GM19397 (cell line): ENCODE data around the gene TMEM97.
A peak's percentile ranks its signal among the peaks of the same experiment; 100 is the strongest.
"Not testable (repeated sequence)": the region's sequence is repeated elsewhere in the genome, so short reads cannot be mapped to it uniquely, and the experiment has no call there.

Source experiments
- ATAC-seq: cut with Tn5 transposase; IDR thresholded peaks from one replicate; pipeline ENCODE4 v1.9.1; 2021; ENCODE audit warnings: mild to moderate bottlenecking, moderate library complexity; ENCODE audit not compliant: unreplicated experiment

Gene TMEM97

DNA sequence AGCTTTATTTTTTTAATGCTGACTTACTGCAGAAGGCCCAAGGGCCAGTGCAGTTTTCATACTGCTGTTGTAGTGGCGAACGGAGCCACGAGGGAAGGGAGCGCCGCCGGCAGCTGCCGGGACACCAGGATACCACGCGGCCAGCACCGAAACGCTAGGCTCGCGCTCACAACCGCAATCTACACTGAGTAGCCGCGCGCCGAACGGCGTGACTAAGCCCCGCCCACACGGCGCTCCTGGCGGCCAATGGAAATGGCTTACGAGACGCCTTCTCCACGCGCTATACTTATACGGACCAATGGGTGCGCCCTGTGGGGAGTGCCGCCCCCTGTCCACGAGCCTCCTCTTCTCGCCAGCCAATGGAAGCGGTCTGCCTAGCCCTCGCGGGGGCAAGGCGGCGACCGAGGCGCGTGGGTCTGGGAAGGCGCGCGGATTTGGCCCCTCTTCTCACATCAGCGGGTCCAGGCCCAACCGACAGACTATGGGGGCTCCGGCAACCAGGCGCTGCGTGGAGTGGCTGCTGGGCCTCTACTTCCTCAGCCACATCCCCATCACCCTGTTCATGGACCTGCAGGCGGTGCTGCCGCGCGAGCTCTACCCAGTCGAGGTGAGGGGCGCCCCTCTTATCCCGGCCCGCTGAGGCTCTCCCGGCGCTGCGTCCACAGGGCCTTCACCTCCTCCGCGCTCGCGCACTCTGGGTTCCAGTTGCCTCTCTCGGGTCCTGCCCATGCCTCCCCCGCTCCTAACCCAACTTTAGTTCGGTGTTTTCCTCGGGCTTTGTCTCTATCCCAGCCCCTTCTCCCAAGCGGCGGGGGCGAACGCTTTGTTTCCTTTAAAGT lies at the start of gene TMEM97:
TSS of gene TMEM97 (plus strand) at position 442 of the 839 bp plus-strand sequence. CDS start at position 482, 40 bp downstream.
- peak; percentile 93 for ATAC-seq

DNA sequence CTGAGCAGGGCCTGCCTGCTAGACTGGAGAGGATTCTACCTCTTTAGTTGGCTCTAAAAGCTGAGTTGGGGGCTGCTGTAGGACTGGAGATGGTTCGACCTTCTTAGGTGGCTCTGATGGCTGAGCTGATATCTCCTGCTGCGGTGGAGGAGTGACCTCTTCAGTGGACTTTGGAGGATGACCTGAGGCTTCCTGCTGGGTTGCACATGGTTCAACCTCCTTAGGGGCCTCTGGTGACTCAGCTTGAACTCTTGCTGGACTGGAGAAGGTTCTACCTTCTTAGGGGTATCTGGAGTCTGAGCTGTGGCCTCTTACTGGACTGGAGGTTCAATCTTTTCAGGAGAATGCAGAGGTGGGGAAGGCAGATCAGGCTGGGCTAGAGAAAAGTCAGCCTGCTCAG lies 48.9 kb upstream of the TMEM97 start:
- no peak for ATAC-seq

DNA sequence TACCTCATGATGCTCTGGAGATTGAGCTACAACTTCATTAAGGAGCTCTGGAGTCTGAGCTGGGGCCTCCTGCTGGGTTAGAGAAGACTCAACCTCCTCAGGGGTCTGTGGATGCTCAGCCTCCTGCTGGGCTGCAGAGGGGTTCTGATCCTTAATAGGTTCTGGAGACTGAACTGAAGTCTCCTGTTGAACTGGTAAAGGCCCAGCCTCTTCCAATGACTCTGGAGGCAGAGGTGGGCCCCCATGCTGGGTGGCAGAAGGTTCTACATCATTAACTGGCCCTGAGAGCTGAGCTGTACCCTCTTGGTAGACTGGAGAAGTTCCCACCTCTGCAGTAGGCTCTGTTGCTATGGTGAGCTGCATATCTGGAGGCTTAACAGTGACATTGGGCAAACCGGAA lies 48.1 kb upstream of the TMEM97 start:
- no peak for ATAC-seq

DNA sequence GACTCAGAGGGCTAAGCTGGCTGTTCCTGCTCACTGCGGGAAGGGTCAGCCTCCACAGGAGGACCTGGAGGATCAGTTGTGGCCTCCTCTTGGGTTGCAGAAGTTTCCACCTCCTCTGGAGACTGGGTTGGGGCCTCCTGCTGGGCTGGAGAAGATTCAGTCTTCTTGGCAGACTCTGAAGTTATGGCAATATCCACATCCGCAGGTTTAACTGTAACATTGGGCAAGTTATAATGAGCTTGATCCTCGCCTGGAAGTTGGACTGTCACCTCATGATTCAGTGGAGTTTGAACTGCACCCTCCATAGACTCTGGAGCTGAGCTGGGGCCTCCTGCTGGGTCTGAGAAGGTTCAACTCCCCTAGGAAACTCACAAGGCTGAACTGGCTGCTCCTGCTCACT lies 47.6 kb upstream of the TMEM97 start:
- no peak for ATAC-seq

DNA sequence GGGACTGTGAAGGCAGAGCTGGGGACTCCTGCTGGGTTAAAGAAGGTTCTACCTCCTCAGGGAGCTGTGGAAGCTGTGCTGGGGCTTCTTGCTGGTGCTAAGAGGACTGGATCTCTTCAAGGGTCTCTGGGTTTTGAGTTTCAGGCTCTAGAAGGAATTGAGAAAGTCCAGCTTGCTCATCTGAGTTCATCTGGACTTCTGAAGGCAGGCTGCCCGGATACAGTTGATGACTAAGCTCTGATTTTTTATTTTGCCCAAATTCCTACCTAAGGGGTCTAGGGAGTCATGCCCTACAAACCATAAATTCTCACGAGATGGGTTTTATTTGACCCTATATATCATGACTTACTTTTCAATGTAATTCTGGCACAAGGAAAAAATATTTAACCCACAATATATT lies 46.8 kb upstream of the TMEM97 start:
- ATAC-seq, result no peak

DNA sequence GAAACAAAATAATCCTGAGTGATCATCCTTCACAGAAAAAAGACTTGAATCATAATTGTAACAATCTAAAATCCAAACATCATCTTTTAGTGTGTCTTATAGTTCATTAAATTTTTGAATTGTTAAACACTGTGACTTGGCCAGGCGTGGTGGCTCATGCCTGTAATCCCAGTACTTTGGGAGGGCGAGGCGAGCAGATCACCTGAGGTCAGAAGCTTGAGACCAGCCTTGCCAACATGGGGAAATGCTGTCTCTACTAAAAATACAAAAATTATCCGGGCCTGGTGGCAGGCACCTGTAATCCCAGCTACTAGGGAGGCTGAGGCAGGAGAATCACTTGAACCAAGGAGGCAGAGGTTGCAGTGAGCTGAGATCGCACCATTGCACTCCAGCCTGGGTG lies 45.7 kb upstream of the TMEM97 start:
- ATAC-seq, result not testable (repeated sequence)

DNA sequence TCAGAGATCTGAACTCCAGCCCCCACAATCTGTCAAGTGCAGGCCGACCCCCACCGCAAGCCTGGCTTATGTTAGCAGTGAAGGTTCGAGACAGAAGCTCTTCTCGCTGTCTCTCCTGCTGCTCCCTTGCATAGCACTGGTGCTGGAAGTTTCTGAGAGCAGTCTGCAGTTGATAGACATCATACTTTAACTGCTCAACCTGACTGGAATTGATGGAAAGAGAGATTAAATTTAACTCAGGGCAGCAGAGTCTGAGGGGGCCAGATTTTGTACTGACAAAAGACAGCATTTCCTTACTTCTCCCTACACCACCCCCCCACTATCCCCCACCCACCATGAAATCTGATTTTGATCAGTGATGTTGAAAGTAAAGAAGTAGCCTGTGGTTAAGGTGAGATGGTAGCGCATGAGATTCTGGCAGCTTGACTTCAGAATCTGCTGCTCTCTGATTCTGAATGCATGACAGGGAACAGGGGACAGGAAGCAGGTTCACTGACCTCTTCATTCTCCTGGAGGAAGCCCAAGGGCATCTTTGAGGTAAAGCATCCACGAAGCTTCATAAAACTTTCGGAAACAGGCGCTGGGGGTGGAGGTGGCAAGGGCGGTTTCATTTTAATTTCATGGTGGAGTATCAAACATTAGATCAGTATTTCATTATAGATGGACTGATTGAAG lies 44.3 kb upstream of the TMEM97 start:
- no peak for ATAC-seq

DNA sequence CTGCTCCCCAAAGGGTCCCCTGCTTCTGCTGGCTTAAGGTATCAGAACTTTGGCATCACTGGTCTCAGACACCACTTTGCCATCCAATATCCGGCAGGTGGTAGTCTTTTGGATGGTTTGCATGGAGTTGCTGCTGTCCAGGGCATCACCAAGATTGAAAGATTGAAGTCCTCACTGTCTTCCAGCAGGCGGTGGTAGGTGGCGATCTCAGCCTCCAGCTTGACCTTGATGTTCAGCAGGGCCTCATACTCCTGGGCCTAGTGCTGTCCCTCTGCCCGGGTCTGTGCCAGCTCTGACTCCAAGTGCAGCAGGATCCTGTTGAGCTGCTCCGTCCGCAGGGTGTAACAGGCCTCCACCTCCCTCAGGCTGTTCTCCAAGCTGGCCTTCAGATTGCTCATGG lies 43.0 kb upstream of the TMEM97 start:
- no peak for ATAC-seq

DNA sequence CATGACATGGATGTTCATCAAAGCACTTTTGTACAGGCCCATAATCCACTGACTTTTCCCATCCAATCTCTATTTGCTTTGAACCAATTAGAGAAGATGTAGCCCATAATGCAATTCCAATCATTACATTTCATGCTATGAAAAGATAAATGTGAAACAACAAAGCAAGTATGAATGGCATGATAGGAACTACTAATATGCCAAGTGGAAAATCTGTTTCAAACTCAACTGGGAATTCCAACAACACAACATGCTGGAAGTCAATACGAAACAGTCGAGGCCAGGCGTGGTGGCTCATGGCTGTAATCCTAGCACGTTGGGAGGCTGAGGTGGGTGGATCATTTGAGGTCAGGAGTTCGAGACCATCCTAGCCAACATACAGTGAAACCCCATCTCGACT lies 39.6 kb upstream of the TMEM97 start:
- ATAC-seq, result no peak

DNA sequence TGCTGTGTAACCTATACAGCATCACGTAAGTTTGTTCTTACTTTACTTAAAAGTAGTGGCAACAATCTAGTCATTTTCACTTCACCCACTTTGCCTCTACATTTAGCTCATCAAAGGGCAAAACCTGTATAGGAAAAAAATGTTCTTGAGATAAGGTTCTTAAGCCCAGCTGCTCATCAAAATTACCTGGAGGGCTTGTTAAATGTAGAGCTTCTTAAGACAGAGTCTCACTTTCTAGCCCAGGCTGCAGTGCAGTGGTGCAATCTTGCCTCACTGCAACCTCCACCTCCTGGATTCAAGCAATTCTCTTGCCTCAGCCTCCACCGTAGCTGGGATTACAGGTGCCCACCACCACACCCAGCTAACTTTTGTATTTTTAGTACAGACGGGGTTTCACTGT lies 38.2 kb upstream of the TMEM97 start:
- ATAC-seq, result no peak

DNA sequence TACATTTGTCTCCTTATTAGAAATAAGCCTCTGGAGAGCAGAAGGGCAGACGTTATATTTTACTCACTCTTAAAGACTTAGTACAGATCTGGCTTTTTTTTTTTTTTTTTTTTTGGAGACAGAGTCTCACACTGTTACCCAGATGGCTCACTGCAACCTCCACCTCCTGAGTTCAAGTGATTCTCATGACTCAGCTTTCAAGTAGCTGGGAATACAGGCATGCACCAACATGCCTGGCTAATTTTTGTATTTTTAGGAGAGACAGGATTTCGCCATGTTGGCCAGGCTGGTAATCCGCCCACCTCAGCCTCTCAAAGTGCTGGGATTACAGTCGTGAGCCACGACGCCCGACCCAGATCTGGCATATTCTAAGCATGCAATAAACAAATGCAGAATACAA lies 36.4 kb upstream of the TMEM97 start:
- no peak for ATAC-seq

DNA sequence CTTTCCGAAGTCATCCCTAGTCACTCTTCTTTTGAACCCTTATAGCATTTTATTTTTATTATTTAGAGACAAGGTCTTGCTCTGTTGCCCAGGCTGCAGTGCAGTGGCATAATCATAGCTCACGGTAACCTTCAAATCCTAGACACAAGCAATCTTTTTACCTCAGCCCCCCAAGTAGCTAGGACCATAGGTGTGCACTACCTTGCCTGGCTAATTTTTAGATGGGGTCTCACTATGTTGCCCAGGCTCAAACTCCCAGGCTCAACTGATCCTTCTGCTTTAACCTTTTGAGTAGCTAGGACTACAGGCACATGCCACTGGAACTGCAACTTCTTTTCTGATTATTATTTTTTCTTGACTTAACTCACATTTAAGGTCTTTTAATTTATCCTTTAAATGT lies 33.0 kb upstream of the TMEM97 start:
- no peak for ATAC-seq

DNA sequence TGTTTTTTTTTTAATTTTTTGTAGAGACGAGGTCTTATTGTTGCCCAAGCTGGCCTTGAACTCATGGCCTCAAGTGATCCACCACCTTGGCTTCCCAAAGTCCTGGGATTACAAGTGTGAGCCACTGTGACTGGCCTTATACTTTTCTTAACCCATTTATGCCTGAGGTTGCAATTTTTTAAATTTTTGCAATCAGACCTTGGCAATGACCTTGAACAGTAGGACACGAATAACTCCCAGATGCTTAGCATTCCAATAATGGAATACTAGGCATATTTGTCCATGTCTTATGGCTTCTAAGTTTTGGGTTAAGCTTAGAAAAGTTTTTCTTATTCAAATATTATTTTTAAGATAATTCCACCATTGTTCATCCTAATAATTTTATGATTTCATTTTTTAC lies 28.3 kb upstream of the TMEM97 start:
- ATAC-seq, result no peak

DNA sequence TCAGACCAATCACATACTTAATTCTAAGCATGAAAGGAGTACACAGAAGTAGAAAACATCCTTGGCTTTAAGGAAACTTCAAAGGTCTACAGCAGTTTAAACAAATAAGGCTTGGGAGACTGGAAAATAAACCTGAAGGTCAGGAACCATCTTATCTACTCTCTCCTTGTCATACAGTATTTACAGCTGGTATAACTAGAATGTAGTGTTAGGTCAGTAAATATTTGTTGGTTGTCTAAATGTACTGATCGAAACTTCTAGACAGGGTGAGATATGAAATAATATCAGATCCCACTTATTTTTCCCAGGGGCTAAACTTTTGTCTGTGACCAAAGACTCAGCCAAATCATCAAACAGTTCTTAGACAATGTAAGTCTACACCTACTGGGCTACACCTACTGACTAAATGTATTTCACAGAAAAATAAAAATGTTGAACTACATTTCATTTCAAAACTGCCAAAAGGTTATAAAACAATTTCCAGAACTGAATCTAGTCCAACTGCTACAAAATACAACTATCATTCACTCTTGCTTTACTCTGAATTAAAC lies 27.1 kb upstream of the TMEM97 start:
- no peak for ATAC-seq

DNA sequence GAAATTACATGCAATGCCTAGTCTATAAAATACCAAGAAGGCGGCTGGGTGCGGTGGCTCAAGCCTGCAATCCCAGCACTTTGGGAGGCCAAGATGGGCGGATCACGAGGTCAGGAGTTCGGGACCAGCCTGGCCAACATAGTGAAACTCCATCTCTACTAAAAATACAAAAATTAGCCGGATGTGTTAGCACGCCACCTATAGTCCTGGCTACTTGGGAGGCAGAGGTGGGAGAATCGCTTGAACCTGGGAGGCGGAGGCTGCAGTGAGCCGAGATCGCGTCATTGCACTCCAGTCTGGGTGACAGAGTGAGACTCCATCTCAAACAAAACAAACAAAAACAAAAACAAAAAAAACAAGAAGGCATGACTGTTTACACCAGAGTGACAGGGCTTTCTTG lies 26.1 kb upstream of the TMEM97 start:
- ATAC-seq, result not testable (repeated sequence)

DNA sequence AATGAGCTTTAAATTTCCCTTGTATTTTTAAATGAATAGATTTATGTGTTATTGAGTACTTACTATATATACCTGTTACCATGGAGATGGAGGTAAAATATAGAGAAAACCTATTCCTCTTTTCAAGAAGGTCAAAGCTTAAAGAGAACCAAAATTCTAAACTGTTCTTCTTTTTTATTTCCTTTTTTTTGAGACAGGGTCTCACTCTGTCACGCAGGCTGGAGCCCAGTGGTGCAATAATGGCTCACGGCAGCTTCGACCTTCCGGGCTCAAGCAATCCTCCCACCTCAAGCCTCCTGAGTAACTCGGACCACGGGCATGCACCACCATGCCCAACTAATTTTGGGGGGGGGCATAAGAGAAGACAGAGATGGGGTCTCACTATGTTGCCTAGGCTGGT lies 25.0 kb upstream of the TMEM97 start:
- ATAC-seq, result no peak

DNA sequence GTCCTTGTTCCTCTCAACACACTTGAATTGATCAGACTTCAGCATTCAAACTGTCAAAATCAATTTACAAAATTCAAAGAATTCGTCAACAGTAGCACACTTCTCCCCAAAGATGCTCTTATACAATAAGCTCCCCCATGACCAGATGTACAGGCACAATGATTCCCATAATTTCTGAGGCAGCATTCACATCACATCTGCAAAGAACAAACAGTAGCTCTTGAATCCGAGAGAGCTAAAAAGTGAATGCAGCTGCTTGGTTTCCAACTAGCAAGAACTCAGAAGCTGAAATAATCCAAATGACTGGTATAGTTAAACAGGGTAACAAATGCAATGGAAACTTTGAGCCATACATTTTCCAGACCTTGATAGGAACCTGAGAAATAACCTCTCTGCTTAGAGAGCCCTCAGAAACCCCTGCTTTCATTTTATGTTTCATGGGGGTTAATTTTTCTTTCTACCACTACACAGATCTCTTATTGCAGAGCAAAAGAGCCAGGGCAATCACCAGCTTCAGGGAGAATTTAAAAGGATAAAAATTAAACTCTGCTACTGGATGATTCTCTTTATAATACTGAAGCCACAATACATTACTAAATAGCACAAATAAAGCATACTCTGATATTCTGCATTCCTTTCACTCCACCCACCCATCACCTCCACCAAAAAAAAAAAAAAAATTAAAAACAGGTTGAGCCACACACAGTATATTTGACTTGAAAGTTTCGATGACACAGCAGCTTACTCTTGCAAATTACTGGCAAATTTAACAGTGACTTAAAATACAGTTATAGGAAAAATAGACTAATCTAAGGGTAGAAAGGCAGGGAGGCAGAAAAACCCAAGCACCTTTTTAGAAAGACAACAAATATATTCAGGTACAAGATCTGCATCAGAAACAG lies 23.1 kb upstream of the TMEM97 start:
- ATAC-seq, result no peak

DNA sequence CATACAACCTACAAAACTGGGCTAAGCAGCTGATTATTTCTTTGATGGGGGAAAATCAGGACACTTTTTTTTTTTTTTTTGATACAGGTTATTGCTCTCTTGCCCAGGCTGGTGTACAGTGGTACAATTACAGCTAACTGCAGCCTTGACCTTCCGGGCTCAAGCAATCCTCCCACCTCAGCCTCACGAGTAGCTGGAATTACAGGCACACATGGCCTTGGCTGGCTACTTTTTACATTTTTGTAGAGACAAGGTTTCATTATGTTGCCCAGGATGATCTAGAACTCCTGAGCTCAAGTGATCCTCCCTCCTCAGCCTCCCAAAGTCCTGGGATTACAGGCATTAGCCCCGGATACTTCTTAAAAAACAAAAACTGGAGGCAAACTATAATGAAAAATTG lies 20.6 kb upstream of the TMEM97 start:
- no peak for ATAC-seq

DNA sequence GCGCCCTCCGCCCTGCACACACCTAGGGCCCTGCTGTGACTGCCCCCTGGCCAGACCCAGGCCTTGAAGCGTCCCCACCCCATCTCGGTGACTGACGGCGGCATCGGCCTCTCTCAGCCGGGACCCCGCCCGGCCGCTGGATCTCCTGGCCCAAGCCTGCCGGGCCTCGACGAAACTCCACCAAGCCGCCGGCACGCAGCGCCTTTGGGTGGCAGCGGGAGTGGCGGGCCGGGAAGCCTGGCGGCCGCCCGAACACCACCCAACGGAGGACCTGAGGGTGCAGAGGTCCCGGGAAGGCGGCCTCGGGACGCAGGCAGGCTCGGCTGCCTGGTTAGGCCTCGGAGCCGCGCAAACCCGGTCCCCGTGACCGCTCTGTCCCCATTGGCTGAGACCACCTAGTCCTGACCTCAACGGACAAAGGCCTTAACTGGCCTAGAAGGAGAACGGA lies 12.0 kb upstream of the TMEM97 start:
- ATAC-seq, result no peak

DNA sequence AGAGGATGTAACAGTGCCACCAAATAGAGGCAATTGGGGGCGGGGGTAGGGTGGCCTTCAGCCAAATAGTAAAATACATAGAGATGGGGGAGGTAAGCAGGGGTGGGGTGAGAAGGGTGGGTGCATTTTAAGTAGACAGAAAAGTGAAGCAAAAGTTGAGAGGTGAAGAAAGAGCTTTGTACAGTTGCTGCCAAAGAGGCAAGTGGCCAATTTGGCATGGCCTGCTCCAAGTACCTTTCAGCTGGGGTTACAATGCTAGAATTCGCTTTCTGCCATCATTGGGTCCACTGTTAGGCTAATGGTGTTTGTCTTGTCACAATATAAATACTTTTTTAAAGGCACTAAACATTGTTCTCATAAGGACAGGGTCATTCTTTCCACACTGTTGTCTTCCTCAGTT lies 5.2 kb upstream of the TMEM97 start:
- ATAC-seq, result no peak
